Fibroblast of lung (primary cell): ENCODE data around the gene PDE8B. TPM values are rescaled to one million over a fixed set of nuclear protein-coding genes. Genes with fewer than 3 reads are reported as not detected.
A peak's percentile ranks its signal among the peaks of the same experiment; 100 is the strongest.

Source experiments
- DNase-seq, 2 donors: peaks; one replicate each; pipeline versions ENCODE4 v3.0.0 to v3.0.0-alpha.2; 2010; ENCODE audit warnings: low read depth in 2 of 2
- H2AFZ ChIP-seq: 2 replicates; pipeline ENCODE4 v1.5.1; 2012; ENCODE audit warnings: low read length, control low read depth, inconsistent platforms
- H3K27ac ChIP-seq: 2 replicates; pipeline ENCODE4 v1.5.1; 2011; ENCODE audit warnings: low read length, control low read depth; ENCODE audit not compliant: insufficient read depth
- H3K27me3 ChIP-seq: 2 replicates; pipeline ENCODE4 v1.5.1; 2011; ENCODE audit warnings: mild to moderate bottlenecking, low read length; ENCODE audit not compliant: control insufficient read depth, insufficient read depth
- H3K36me3 ChIP-seq: 2 replicates; pipeline ENCODE4 v1.5.1; 2011; ENCODE audit warnings: low read length; ENCODE audit not compliant: control insufficient read depth, insufficient read depth
- H3K4me1 ChIP-seq: 2 replicates; pipeline ENCODE4 v1.5.1; 2011; ENCODE audit warnings: low read length; ENCODE audit not compliant: control insufficient read depth, insufficient read depth; ENCODE audit errors: extremely low read depth
- H3K4me2 ChIP-seq: 2 replicates; pipeline ENCODE4 v1.5.1; 2011; ENCODE audit warnings: low read length, control low read depth; ENCODE audit not compliant: insufficient read depth; ENCODE audit errors: extremely low read depth
- H3K4me3 ChIP-seq, 4 experiments: fragments of 200-600 bp in 1 of 4; sonication (generic) in 1 of 4; replicated peaks in 1 of 4; 2 replicates each; pipeline ENCODE4 v1.5.1; 2011 to 2016; ENCODE audit warnings: low read length in 4 of 4, low read depth in 3 of 4, mild to moderate bottlenecking in 3 of 4, control low read depth in 2 of 4, inconsistent platforms in 1 of 4, mixed read lengths in 1 of 4; ENCODE audit not compliant: insufficient read depth in 1 of 4; ENCODE audit errors: control extremely low read depth in 1 of 4
- H3K79me2 ChIP-seq: 2 replicates; pipeline ENCODE4 v1.5.1; 2012; ENCODE audit warnings: mild to moderate bottlenecking, low read length, inconsistent platforms; ENCODE audit not compliant: control insufficient read depth, insufficient read depth
- H3K9ac ChIP-seq: 2 replicates; pipeline ENCODE4 v1.5.1; 2011; ENCODE audit warnings: mild to moderate bottlenecking, low read length, control low read depth; ENCODE audit not compliant: insufficient read depth
- H3K9me3 ChIP-seq: 2 replicates; pipeline ENCODE4 v1.5.1; 2012; ENCODE audit warnings: low read depth, low read length; ENCODE audit not compliant: control insufficient read depth, insufficient read depth
- H4K20me1 ChIP-seq: 2 replicates; pipeline ENCODE4 v1.5.1; 2011; ENCODE audit warnings: low read length; ENCODE audit not compliant: control insufficient read depth, insufficient read depth; ENCODE audit errors: extremely low read depth
- EZH2 ChIP-seq: IDR thresholded peaks from 2 replicates; pipeline ENCODE4 v1.5.1; 2012; ENCODE audit warnings: low read length, control low read depth, mild to moderate bottlenecking; ENCODE audit errors: missing control alignments
- polyA plus RNA-seq, 2 donors: library from polyadenylated mRNA; depleted of rRNA in 1 of 2; stranded (reverse) in 1 of 2; unstranded in 1 of 2; fragments of >200 nt; gene quantifications; 2 replicates each; pipeline ENCODE4 v1.2.1, GENCODE V29; 2011 to 2012; ENCODE audit warnings: missing spikeins in 1 of 2
- total RNA-seq: library from RNA; depleted of rRNA; stranded (reverse); fragments of >200 nt; gene quantifications from 2 replicates; pipeline ENCODE4 v1.2.1, GENCODE V29; 2014
- TF ChIP-seq, protein P1 (sequence below), 2 donors: IDR thresholded peaks in 1 of 2; conservative IDR thresholded peaks in 1 of 2; 1 replicate in 1 of 2; 2 replicates in 1 of 2; pipeline ENCODE4 v1.5.1; 2011 to 2012; ENCODE audit warnings: low read length in 2 of 2, control low read depth in 1 of 2, inconsistent platforms in 1 of 2, low read depth in 1 of 2, mild to moderate bottlenecking in 1 of 2

Gene PDE8B
- total and polyA plus RNA-seq, 2 donors (not counting 1 experiment from before 2014, with no cell fraction given): 0.17 to 0.18 TPM

DNA sequence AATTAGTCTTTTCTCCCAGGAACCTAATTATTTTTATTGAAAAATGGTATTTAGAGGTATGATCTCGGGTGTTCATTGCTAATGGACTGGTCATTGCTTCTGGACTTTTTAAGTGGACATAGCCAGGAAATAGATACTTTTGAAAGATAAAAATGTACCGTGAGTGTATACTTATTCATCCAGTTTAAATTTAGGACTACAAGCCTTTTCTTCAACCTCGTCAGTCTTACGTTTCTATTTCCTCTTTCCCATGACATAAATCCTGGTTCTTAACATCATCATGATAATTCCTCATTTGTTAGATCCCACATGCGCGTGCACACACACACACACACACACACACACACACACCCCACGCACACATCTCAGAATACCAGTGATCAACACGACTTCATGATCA is 15.1 kb downstream of the PDE8B start:
- no peak overlapping the region for H3K4me3 ChIP-seq
- H3K79me2 ChIP-seq: no peaks in the 10 kb centered on the region
- H4K20me1 ChIP-seq: no peaks in the 10 kb centered on the region

DNA sequence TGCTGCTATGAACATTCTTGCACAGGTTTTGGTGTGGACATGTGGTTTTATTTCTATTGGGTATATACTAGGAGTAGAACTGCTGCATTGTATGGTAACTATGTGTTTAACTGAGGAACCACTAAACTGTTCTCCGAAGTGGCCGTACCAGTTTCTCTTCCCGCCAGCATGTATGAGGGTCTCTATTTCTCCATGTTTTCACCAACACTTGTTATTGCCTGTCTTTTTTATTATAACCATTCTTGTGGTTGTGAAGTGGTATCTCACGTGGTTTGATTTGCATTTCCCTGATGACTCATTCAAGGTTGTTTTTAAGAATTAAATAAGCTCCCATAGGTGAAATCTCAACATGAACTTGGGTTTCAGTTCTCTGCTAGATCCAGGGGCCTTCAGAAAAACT is 19.4 kb downstream of the PDE8B start:
- Histone ChIP-seq H3K4me1 (no peaks in the 10 kb centered on the region), H3K36me3 (no peaks in the 10 kb centered on the region), H3K9ac (no peak overlapping the region), H2AFZ (no peak overlapping the region), H3K27me3 (peaks cover 4% of the 10 kb centered on the region), H4K20me1 (no peaks in the 10 kb centered on the region), H3K4me3 (no peak overlapping the region), H3K4me2 (no peak overlapping the region), H3K9me3 (no peaks in the 10 kb centered on the region), H3K27ac (no peak overlapping the region), H3K79me2 (no peaks in the 10 kb centered on the region)
- TF ChIP-seq, protein P1, sequence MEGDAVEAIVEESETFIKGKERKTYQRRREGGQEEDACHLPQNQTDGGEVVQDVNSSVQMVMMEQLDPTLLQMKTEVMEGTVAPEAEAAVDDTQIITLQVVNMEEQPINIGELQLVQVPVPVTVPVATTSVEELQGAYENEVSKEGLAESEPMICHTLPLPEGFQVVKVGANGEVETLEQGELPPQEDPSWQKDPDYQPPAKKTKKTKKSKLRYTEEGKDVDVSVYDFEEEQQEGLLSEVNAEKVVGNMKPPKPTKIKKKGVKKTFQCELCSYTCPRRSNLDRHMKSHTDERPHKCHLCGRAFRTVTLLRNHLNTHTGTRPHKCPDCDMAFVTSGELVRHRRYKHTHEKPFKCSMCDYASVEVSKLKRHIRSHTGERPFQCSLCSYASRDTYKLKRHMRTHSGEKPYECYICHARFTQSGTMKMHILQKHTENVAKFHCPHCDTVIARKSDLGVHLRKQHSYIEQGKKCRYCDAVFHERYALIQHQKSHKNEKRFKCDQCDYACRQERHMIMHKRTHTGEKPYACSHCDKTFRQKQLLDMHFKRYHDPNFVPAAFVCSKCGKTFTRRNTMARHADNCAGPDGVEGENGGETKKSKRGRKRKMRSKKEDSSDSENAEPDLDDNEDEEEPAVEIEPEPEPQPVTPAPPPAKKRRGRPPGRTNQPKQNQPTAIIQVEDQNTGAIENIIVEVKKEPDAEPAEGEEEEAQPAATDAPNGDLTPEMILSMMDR (conservative IDR thresholded peaks at IDR 0.05 in 1 of 2, IDR thresholded peaks at IDR 0.05 in 1 of 2; ENCODE audit: low read depth in 1 of 2, low read length in 2 of 2): no peak
- TF ChIP-seq EZH2: no peak
- no peak for DNase-seq

More for the DNA sequence above, 15.1 kb downstream of the PDE8B start:
- TF ChIP-seq, protein P1 (conservative IDR thresholded peaks at IDR 0.05 in 1 of 2, IDR thresholded peaks at IDR 0.05 in 1 of 2; ENCODE audit: low read depth in 1 of 2, low read length in 2 of 2): no peak
- no peak for TF ChIP-seq EZH2
- no peak overlapping the region for H3K27ac ChIP-seq
- H2AFZ ChIP-seq: no peak overlapping the region
- H3K4me1 ChIP-seq: no peaks in the 10 kb centered on the region
- no peaks in the 10 kb centered on the region for H3K36me3 ChIP-seq
- H3K9me3 ChIP-seq: no peaks in the 10 kb centered on the region
- no peak overlapping the region for H3K4me2 ChIP-seq
- DNase-seq: no peak
- H3K27me3 ChIP-seq: peaks cover 4% of the 10 kb centered on the region
- no peak overlapping the region for H3K9ac ChIP-seq

DNA sequence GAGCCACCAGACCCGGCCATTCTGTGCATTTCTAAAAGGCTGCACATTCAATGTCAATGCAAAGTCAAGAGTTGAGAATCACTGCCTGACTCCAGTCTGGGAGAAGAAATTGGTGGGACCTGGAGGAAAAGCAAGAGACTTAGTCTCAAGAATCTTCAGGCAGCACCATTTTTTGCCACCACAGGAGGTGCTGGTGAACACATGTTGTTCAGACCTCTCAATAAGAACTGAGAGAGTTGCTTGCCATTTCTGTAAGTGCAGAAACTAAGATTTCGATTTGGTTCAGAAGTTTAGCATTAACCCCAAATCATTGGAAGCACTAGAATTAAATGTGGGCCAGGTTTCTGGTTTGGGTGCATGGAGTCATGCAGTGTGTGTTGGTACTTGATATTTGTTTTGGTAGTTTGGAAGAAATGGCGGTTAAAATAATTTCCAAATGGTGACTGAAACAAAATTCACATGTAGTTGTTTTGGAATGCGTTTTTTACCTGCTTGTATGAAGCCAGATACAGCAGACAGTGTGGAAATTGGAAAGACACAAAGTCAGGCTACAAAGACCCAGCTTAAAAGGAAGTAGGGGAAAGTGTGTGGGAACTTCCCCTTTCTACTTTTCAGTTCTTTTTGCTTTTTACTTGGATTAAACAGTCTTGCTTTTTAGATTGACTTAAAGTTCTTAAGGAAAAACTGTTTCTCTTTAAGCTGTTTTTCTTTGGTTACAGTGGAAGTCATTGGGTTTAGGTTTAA is 20.4 kb downstream of the PDE8B start:
- DNase-seq: peak in 1 of 2 donors; percentile 17
- H3K4me3 ChIP-seq: no peak overlapping the region
- peaks cover 4% of the 10 kb centered on the region for H3K27me3 ChIP-seq
- no peaks in the 10 kb centered on the region for H3K79me2 ChIP-seq
- no peaks in the 10 kb centered on the region for H3K4me1 ChIP-seq
- TF ChIP-seq EZH2: no peak
- TF ChIP-seq, protein P1 (conservative IDR thresholded peaks at IDR 0.05 in 1 of 2, IDR thresholded peaks at IDR 0.05 in 1 of 2; ENCODE audit: low read depth in 1 of 2, low read length in 2 of 2): peak; percentile 24 to 26
- no peak overlapping the region for H3K9ac ChIP-seq
- H3K9me3 ChIP-seq: no peaks in the 10 kb centered on the region
- no peaks in the 10 kb centered on the region for H4K20me1 ChIP-seq
- H3K27ac ChIP-seq: no peak overlapping the region
- H3K36me3 ChIP-seq: no peaks in the 10 kb centered on the region
- H3K4me2 ChIP-seq: no peak overlapping the region
- H2AFZ ChIP-seq: no peak overlapping the region
